H9 (cell line): ENCODE data around the gene CAMK2N1. TPM values are rescaled to one million over a fixed set of nuclear protein-coding genes. Genes with fewer than 3 reads are reported as not detected.
"Not testable (repeated sequence)": the region's sequence is repeated elsewhere in the genome, so short reads cannot be mapped to it uniquely, and the experiment has no call there.

Experiments used
- DNase-seq: peaks from one replicate; pipeline ENCODE4 v3.0.0-alpha.2; 2017
- H2AFZ ChIP-seq: one replicate; pipeline ENCODE4 v1.6.1; 2013; ENCODE audit warnings: mild to moderate bottlenecking, low read length, control low read depth, moderate library complexity
- H2AK5ac ChIP-seq: 2 replicates; pipeline ENCODE4 v1.6.1; 2013; ENCODE audit warnings: low read length, control low read depth, mixed read lengths; ENCODE audit not compliant: insufficient read length
- H2BK120ac ChIP-seq: one replicate; pipeline ENCODE4 v1.6.1; 2013; ENCODE audit warnings: low read depth, mild to moderate bottlenecking, low read length, control low read depth, inconsistent platforms; ENCODE audit not compliant: poor library complexity, severe bottlenecking
- H2BK12ac ChIP-seq: 2 replicates; pipeline ENCODE4 v1.6.1; 2013; ENCODE audit warnings: low read length, control low read depth, mixed read lengths, low read depth; ENCODE audit not compliant: insufficient read length
- H2BK15ac ChIP-seq: 2 replicates; pipeline ENCODE4 v1.6.1; 2013; ENCODE audit warnings: low read depth, low read length, control low read depth
- H2BK20ac ChIP-seq: one replicate; pipeline ENCODE4 v1.6.1; 2013; ENCODE audit warnings: low read depth, mild to moderate bottlenecking, low read length, control low read depth, inconsistent platforms; ENCODE audit not compliant: poor library complexity, severe bottlenecking
- H2BK5ac ChIP-seq: 2 replicates; pipeline ENCODE4 v1.6.1; 2013; ENCODE audit warnings: low read length, control low read depth, mixed read lengths; ENCODE audit not compliant: insufficient read length
- H3K14ac ChIP-seq: 2 replicates; pipeline ENCODE4 v1.6.1; 2013; ENCODE audit warnings: low read length, control low read depth; ENCODE audit not compliant: insufficient read depth
- H3K18ac ChIP-seq: 2 replicates; pipeline ENCODE4 v1.6.1; 2013; ENCODE audit warnings: low read depth, mild to moderate bottlenecking, mixed read lengths, low read length, control low read depth; ENCODE audit not compliant: insufficient read length
- H3K23ac ChIP-seq: 2 replicates; pipeline ENCODE4 v1.6.1; 2013; ENCODE audit warnings: low read length, control low read depth, mixed read lengths, low read depth; ENCODE audit not compliant: insufficient read length
- H3K23me2 ChIP-seq: 2 replicates; pipeline ENCODE4 v1.6.1; 2013; ENCODE audit warnings: low read depth, mild to moderate bottlenecking, mixed read lengths, low read length, control low read depth; ENCODE audit not compliant: insufficient read length, poor library complexity, severe bottlenecking
- H3K27ac ChIP-seq: 2 replicates; pipeline ENCODE4 v1.5.1; 2013; ENCODE audit warnings: low read length, control low read depth, mixed read lengths, low read depth; ENCODE audit not compliant: insufficient read length
- H3K27me3 ChIP-seq: 2 replicates; pipeline ENCODE4 v1.6.1; 2013; ENCODE audit warnings: low read length, control low read depth, inconsistent platforms; ENCODE audit not compliant: insufficient read depth
- H3K4ac ChIP-seq: 2 replicates; pipeline ENCODE4 v1.6.1; 2013; ENCODE audit warnings: low read depth, mild to moderate bottlenecking, control low read depth, inconsistent platforms, low read length, moderate library complexity
- H3K4me1 ChIP-seq: 2 replicates; pipeline ENCODE4 v1.6.1; 2013; ENCODE audit warnings: low read length, control low read depth, inconsistent platforms; ENCODE audit not compliant: insufficient read depth
- H3K4me2 ChIP-seq: 2 replicates; pipeline ENCODE4 v1.6.1; 2013; ENCODE audit warnings: low read length, control low read depth, mixed read lengths; ENCODE audit not compliant: insufficient read length, insufficient read depth
- H3K56ac ChIP-seq: 2 replicates; pipeline ENCODE4 v1.6.1; 2013; ENCODE audit warnings: low read depth, mild to moderate bottlenecking, mixed read lengths, low read length, control low read depth; ENCODE audit not compliant: insufficient read length
- H3K79me1 ChIP-seq: 2 replicates; pipeline ENCODE4 v1.6.1; 2013; ENCODE audit warnings: low read depth, mild to moderate bottlenecking, moderate library complexity, low read length, control low read depth, inconsistent platforms; ENCODE audit not compliant: insufficient read depth, poor library complexity, severe bottlenecking
- H3K79me2 ChIP-seq: 2 replicates; pipeline ENCODE4 v1.6.1; 2013; ENCODE audit warnings: low read length, control low read depth, inconsistent platforms; ENCODE audit not compliant: insufficient read depth
- H3K9ac ChIP-seq: 2 replicates; pipeline ENCODE4 v1.6.1; 2013; ENCODE audit warnings: low read length, control low read depth, mixed read lengths; ENCODE audit not compliant: insufficient read length; ENCODE audit errors: extremely low read depth
- H3K9me3 ChIP-seq: one replicate; pipeline ENCODE4 v1.6.1; 2013; ENCODE audit warnings: low read depth, low read length, inconsistent platforms; ENCODE audit not compliant: control insufficient read depth
- H3T11ph ChIP-seq: one replicate; pipeline ENCODE4 v1.6.1; 2013; ENCODE audit warnings: mild to moderate bottlenecking, low read length, control low read depth, inconsistent platforms
- H4K20me1 ChIP-seq: one replicate; pipeline ENCODE4 v1.6.1; 2013; ENCODE audit not compliant: control insufficient read depth, insufficient read length, insufficient read depth
- H4K5ac ChIP-seq: 2 replicates; pipeline ENCODE4 v1.6.1; 2013; ENCODE audit warnings: low read depth, mild to moderate bottlenecking, mixed read lengths, low read length, control low read depth; ENCODE audit not compliant: insufficient read length
- H4K8ac ChIP-seq: replicated peaks from 2 replicates; pipeline ENCODE4 v1.6.1; 2013; ENCODE audit warnings: low read length, control low read depth, mixed read lengths, low read depth; ENCODE audit not compliant: insufficient read length
- H4K91ac ChIP-seq: 2 replicates; pipeline ENCODE4 v1.6.1; 2013; ENCODE audit warnings: low read depth, mild to moderate bottlenecking, moderate library complexity, mixed read lengths, low read length, control low read depth; ENCODE audit not compliant: insufficient read length
- H3K27ac Mint-ChIP-seq, 3 experiments: 2 replicates in 2 of 3; 3 replicates in 1 of 3; pipeline ENCODE4 v1.8.0; 2020 to 2021; ENCODE audit warnings: mixed read lengths in 3 of 3, mild to moderate bottlenecking in 1 of 3, moderate library complexity in 1 of 3
- H3K27me3 Mint-ChIP-seq: 2 replicates; pipeline ENCODE4 v1.8.0; 2021; ENCODE audit warnings: low read depth, mild to moderate bottlenecking, moderate library complexity, mixed read lengths
- H3K36me3 Mint-ChIP-seq, 3 experiments: 2 replicates in 2 of 3; 3 replicates in 1 of 3; pipeline ENCODE4 v1.8.0; 2020 to 2021; ENCODE audit warnings: low read depth in 3 of 3, mixed read lengths in 3 of 3; ENCODE audit not compliant: insufficient read depth in 1 of 3
- H3K4me1 Mint-ChIP-seq, 2 experiments: 2 replicates each; pipeline ENCODE4 v1.8.0; 2020; ENCODE audit warnings: mixed read lengths in 2 of 2
- H3K4me3 Mint-ChIP-seq, 2 experiments: 2 replicates in 1 of 2; 3 replicates in 1 of 2; pipeline ENCODE4 v1.8.0; 2020 to 2021; ENCODE audit warnings: mild to moderate bottlenecking in 2 of 2, mixed read lengths in 2 of 2, moderate library complexity in 1 of 2
- H3K9me3 Mint-ChIP-seq, 2 experiments: 2 replicates in 1 of 2; 3 replicates in 1 of 2; pipeline ENCODE4 v1.8.0; 2020; ENCODE audit warnings: mild to moderate bottlenecking in 2 of 2, mixed read lengths in 2 of 2, moderate library complexity in 1 of 2
- WGBS: extraction: QIAGEN DNeasy Blood & Tissue Kit; methylation state at CpG from one replicate; pipeline ENCODE4 v1.1.7; 2013; ENCODE audit warnings: missing lambda C conversion rate, low lambda C conversion rate, mixed read lengths; ENCODE audit not compliant: insufficient read length; ENCODE audit errors: extremely low coverage; 5-methylcytosine and 5-hydroxymethylcytosine counted together
- total RNA-seq: library from RNA; stranded (reverse); gene quantifications from 2 replicates; pipeline ENCODE4 v1.2.1, GENCODE V29; 2021
- TF ChIP-seq, protein P1 (sequence below): fragments of 200-600 bp; sonication (generic); conservative IDR thresholded peaks from 3 replicates; pipeline ENCODE4 v1.8.0; 2021; ENCODE audit warnings: antibody characterized with exemption, mild to moderate bottlenecking

CAMK2N1 gene
- total RNA-seq, 1 experiment from 2014 or later, result 1.2 TPM

GRCh38 chr1:20497506-20497905 lies 11.5 kb upstream of the CAMK2N1 start:
- H4K5ac ChIP-seq, result no peak overlapping the region
- H3K4me2 ChIP-seq, result no peak overlapping the region
- H2BK20ac ChIP-seq, result no peak overlapping the region
- WGBS, result no CpG with 5 or more reads among the region's 6 CpGs
- Mint-ChIP-seq H3K4me3 (no peak overlapping the region), H3K27me3 (peaks cover 18% of the 10 kb centered on the region), H3K9me3 (no peaks in the 10 kb centered on the region), H3K4me1 (peaks cover 4 to 5% of the 10 kb centered on the region in 2 experiments), H3K27ac (no peak overlapping the region), H3K36me3 (peaks cover 19 to 40% (median 38%) of the 10 kb centered on the region in 3 experiments; a peak in 6 of 7 replicates)
- H2AFZ ChIP-seq, result no peak overlapping the region
- H3K56ac ChIP-seq, result no peak overlapping the region
- no peaks in the 10 kb centered on the region for H3K23me2 ChIP-seq
- H3K4me1 ChIP-seq, result no peaks in the 10 kb centered on the region
- no peak overlapping the region for H3T11ph ChIP-seq
- H3K9ac ChIP-seq, result no peak overlapping the region
- H3K23ac ChIP-seq, result no peak overlapping the region
- no peak for DNase-seq
- no peak overlapping the region for H4K91ac ChIP-seq
- no peak overlapping the region for H2AK5ac ChIP-seq
- TF ChIP-seq, protein P1, sequence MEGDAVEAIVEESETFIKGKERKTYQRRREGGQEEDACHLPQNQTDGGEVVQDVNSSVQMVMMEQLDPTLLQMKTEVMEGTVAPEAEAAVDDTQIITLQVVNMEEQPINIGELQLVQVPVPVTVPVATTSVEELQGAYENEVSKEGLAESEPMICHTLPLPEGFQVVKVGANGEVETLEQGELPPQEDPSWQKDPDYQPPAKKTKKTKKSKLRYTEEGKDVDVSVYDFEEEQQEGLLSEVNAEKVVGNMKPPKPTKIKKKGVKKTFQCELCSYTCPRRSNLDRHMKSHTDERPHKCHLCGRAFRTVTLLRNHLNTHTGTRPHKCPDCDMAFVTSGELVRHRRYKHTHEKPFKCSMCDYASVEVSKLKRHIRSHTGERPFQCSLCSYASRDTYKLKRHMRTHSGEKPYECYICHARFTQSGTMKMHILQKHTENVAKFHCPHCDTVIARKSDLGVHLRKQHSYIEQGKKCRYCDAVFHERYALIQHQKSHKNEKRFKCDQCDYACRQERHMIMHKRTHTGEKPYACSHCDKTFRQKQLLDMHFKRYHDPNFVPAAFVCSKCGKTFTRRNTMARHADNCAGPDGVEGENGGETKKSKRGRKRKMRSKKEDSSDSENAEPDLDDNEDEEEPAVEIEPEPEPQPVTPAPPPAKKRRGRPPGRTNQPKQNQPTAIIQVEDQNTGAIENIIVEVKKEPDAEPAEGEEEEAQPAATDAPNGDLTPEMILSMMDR, result no peak
- no peak overlapping the region for H2BK120ac ChIP-seq
- no peak overlapping the region for H2BK5ac ChIP-seq
- H3K18ac ChIP-seq, result no peak overlapping the region
- no peaks in the 10 kb centered on the region for H3K9me3 ChIP-seq
- no peaks in the 10 kb centered on the region for H3K79me1 ChIP-seq
- no peak overlapping the region for H2BK12ac ChIP-seq
- H3K14ac ChIP-seq, result no peak overlapping the region
- H3K27ac ChIP-seq, result no peak overlapping the region
- H3K79me2 ChIP-seq, result no peaks in the 10 kb centered on the region
- no peaks in the 10 kb centered on the region for H3K27me3 ChIP-seq
- H4K20me1 ChIP-seq, result no peaks in the 10 kb centered on the region
- H3K4ac ChIP-seq, result no peak overlapping the region
- H4K8ac ChIP-seq, result no peak overlapping the region
- no peak overlapping the region for H2BK15ac ChIP-seq

GRCh38 chr1:20496725-20497383 lies 10.8 kb upstream of the CAMK2N1 start:
- H2BK20ac ChIP-seq, H3K27ac ChIP-seq, H3T11ph ChIP-seq, H4K20me1 ChIP-seq, H3K27me3 ChIP-seq, H2AK5ac ChIP-seq, H3K9ac ChIP-seq, H3K9me3 ChIP-seq, H2BK5ac ChIP-seq, H3K27ac Mint-ChIP-seq, H3K56ac ChIP-seq, H2BK120ac ChIP-seq, H3K9me3 Mint-ChIP-seq, DNase-seq, H2BK15ac ChIP-seq, H2AFZ ChIP-seq, H3K23ac ChIP-seq, H3K4me3 Mint-ChIP-seq, H3K4me1 ChIP-seq, H2BK12ac ChIP-seq, H4K8ac ChIP-seq, H3K79me1 ChIP-seq, H4K91ac ChIP-seq, H3K23me2 ChIP-seq, H3K4me1 Mint-ChIP-seq, H3K79me2 ChIP-seq, H3K14ac ChIP-seq, H3K18ac ChIP-seq, H4K5ac ChIP-seq, H3K4me2 ChIP-seq, H3K4ac ChIP-seq: not testable (repeated sequence)
- Mint-ChIP-seq H3K36me3 (peaks cover 19 to 34% (median 33%) of the 10 kb centered on the region in 3 experiments; a peak in 6 of 7 replicates), H3K27me3 (peaks cover 24% of the 10 kb centered on the region)
- WGBS, result no CpG with 5 or more reads among the region's 12 CpGs
